ENCODE results near the gene APOC3. TPM values are rescaled to one million over a fixed set of nuclear protein-coding genes. Genes with fewer than 3 reads are reported as not detected.

Gene APOC3
- total RNA-seq, 1 experiment from 2014 or later = 2.5 TPM

GRCh38 chr11:116866804-116867455 lies 37.2 kb downstream of the APOC3 start (continued):
- TF ChIP-seq JUN (CRISPR knock-in tag; IDR thresholded peaks at IDR 0.05) = no peak
- no peak for TF ChIP-seq AR (CRISPR knock-in tag; IDR thresholded peaks at IDR 0.05)
- no peak for TF ChIP-seq NR3C1 (CRISPR knock-in tag; conservative IDR thresholded peaks at IDR 0.05; ENCODE audit: low read depth)
- no peak for TF ChIP-seq MYBL2 (CRISPR knock-in tag; IDR thresholded peaks at IDR 0.05)
- TF ChIP-seq ATF2 (CRISPR knock-in tag; IDR thresholded peaks at IDR 0.05; ENCODE audit: borderline replicate concordance, low read depth) = no peak
- no peak for TF ChIP-seq E2F1 (CRISPR knock-in tag; IDR thresholded peaks at IDR 0.05)
- no peak for TF ChIP-seq USF1 (CRISPR knock-in tag; IDR thresholded peaks at IDR 0.05)

GRCh38 chr11:116867619-116868018 lies 37.9 kb downstream of the APOC3 start:
- Mint-ChIP-seq H3K27ac (no peak overlapping the region), H3K36me3 (peaks cover 45% of the 10 kb centered on the region), H3K27me3 (ENCODE audit: low read depth) (no peaks in the 10 kb centered on the region), H3K4me1 (no peaks in the 10 kb centered on the region), H3K9me3 (no peaks in the 10 kb centered on the region), H3K4me3 (no peak overlapping the region)
- TF ChIP-seq FOXK1 (CRISPR knock-in tag; IDR thresholded peaks at IDR 0.05) (no peak), NR2C2 (CRISPR knock-in tag; IDR thresholded peaks at IDR 0.05) (no peak), NR1H2 (CRISPR knock-in tag; IDR thresholded peaks at IDR 0.05) (no peak), PRDM15 (CRISPR knock-in tag; IDR thresholded peaks at IDR 0.05) (no peak), E2F4 (CRISPR knock-in tag; IDR thresholded peaks at IDR 0.05; ENCODE audit: borderline replicate concordance, low read depth) (no peak)
- no peak for DNase-seq (ENCODE audit: low spot score)
- CTCF ChIA-PET = interaction anchor here (0.5 to 1.4 kb wide), 3 partner anchors 76 to 271 kb away, joined by 3 to 5 read pairs (median 3); partner anchors contain the start of gene APOA5
- no peak for ATAC-seq
- POLR2A ChIA-PET = no interaction called here

Measured in WTC11 (cell line).